Hepatocyte (in vitro differentiated cells): Measurements from ENCODE around the gene CCDC187. TPM values are rescaled to one million over a fixed set of nuclear protein-coding genes. Genes with fewer than 3 reads are reported as not detected.

Experiments
- DNase-seq: peaks from one replicate; pipeline ENCODE4 v3.0.0-alpha.2; 2016; ENCODE audit warnings: low spot score
- H2AFZ ChIP-seq: fragments of 200-600 bp; sonication (generic); 2 replicates; pipeline ENCODE4 v1.6.0; 2016; ENCODE audit warnings: antibody characterized with exemption, mild to moderate bottlenecking
- H3K27ac ChIP-seq: fragments of 200-600 bp; sonication (generic); 2 replicates; pipeline ENCODE4 v1.5.1; 2016; ENCODE audit warnings: mild to moderate bottlenecking
- H3K27me3 ChIP-seq: fragments of 200-600 bp; sonication (generic); 2 replicates; pipeline ENCODE4 v1.6.1; 2016
- H3K36me3 ChIP-seq: fragments of 200-600 bp; sonication (generic); replicated peaks from 2 replicates; pipeline ENCODE4 v1.5.1; 2016; ENCODE audit warnings: low read depth; ENCODE audit not compliant: insufficient read depth
- H3K4me1 ChIP-seq: fragments of 200-600 bp; sonication (generic); 2 replicates; pipeline ENCODE4 v1.5.1; 2016; ENCODE audit warnings: mild to moderate bottlenecking, moderate library complexity; ENCODE audit not compliant: insufficient read depth
- H3K4me2 ChIP-seq: fragments of 200-600 bp; sonication (generic); 2 replicates; pipeline ENCODE4 v1.6.0; 2016
- H3K4me3 ChIP-seq: fragments of 200-600 bp; sonication (generic); 2 replicates; pipeline ENCODE4 v1.5.1; 2016; ENCODE audit warnings: mild to moderate bottlenecking
- H3K79me2 ChIP-seq: fragments of 200-600 bp; sonication (generic); 2 replicates; pipeline ENCODE4 v1.6.0; 2017; ENCODE audit warnings: mild to moderate bottlenecking
- H3K9me2 ChIP-seq: fragments of 200-600 bp; sonication (generic); replicated peaks from 2 replicates; pipeline ENCODE4 v1.6.0; 2017; ENCODE audit warnings: mild to moderate bottlenecking; ENCODE audit not compliant: insufficient read depth
- H3K9me3 ChIP-seq: fragments of 200-600 bp; sonication (generic); 2 replicates; pipeline ENCODE4 v1.5.1; 2016; ENCODE audit warnings: low read depth, mild to moderate bottlenecking
- H4K20me1 ChIP-seq: fragments of 200-600 bp; sonication (generic); 2 replicates; pipeline ENCODE4 v1.6.0; 2016; ENCODE audit warnings: mild to moderate bottlenecking; ENCODE audit not compliant: insufficient read depth, poor library complexity, severe bottlenecking
- CTCF ChIP-seq: fragments of 200-600 bp; sonication (generic); IDR thresholded peaks from 2 replicates; pipeline ENCODE4 v1.5.1; 2016; ENCODE audit warnings: antibody characterized with exemption, mild to moderate bottlenecking; ENCODE audit not compliant: poor library complexity
- EZH2 ChIP-seq: fragments of 200-600 bp; sonication (generic); IDR thresholded peaks from 2 replicates; pipeline ENCODE4 v1.6.1; 2016; ENCODE audit warnings: antibody characterized with exemption, mild to moderate bottlenecking, borderline replicate concordance
- EZH2phosphoT487 ChIP-seq: fragments of 200-600 bp; sonication (generic); IDR thresholded peaks from one replicate; pipeline ENCODE4 v1.6.1; 2018; ENCODE audit warnings: antibody characterized with exemption, mild to moderate bottlenecking, low read depth, moderate library complexity; ENCODE audit not compliant: unreplicated experiment, severe bottlenecking
- WGBS: methylation state at CpG from one replicate; pipeline ENCODE4 v1.1.6; 2016; ENCODE audit warnings: low lambda C conversion rate; ENCODE audit errors: missing lambda C conversion rate; 5-methylcytosine and 5-hydroxymethylcytosine counted together
- polyA plus RNA-seq: library from polyadenylated mRNA; unstranded; fragments of >200 nt; fragmentation: Nextera tagmentation; extraction: Ambion mirVana; gene quantifications from 2 replicates; pipeline ENCODE4 v1.2.1, GENCODE V29; 2016
- total RNA-seq: library from RNA; depleted of rRNA; stranded (reverse); fragments of >200 nt; gene quantifications from 2 replicates; pipeline ENCODE4 v1.2.3, GENCODE V29; 2014

CCDC187 gene
- total and polyA plus RNA-seq, 2 experiments from 2014 or later, result 0.60 to 0.75 TPM

- Histone ChIP-seq H3K27ac (no peak overlapping the region), H4K20me1 (no peaks in the 10 kb centered on the region), H2AFZ (no peak overlapping the region), H3K9me3 (no peaks in the 10 kb centered on the region), H3K79me2 (no peaks in the 10 kb centered on the region), H3K9me2 (no peaks in the 10 kb centered on the region), H3K36me3 (no peaks in the 10 kb centered on the region), H3K27me3 (no peaks in the 10 kb centered on the region), H3K4me3 (no peak overlapping the region), H3K4me1 (peaks cover 16% of the 10 kb centered on the region), H3K4me2 (no peak overlapping the region)
- 98% methylated on average over 26 of the region's 28 CpGs for WGBS
- no peak for TF ChIP-seq EZH2
- DNase-seq, result no peak
Observed at GRCh38 chr9:136340356-136341041, 36.6 kb upstream of the CCDC187 start.

- Histone ChIP-seq H3K36me3 (no peaks in the 10 kb centered on the region), H3K4me3 (no peak overlapping the region), H3K79me2 (no peaks in the 10 kb centered on the region), H3K9me3 (no peaks in the 10 kb centered on the region), H3K4me1 (peaks cover 15% of the 10 kb centered on the region), H3K9me2 (no peaks in the 10 kb centered on the region), H4K20me1 (no peaks in the 10 kb centered on the region), H2AFZ (no peak overlapping the region), H3K4me2 (no peak overlapping the region), H3K27ac (no peak overlapping the region), H3K27me3 (no peaks in the 10 kb centered on the region)
- TF ChIP-seq EZH2 (no peak), CTCF (no peak), EZH2phosphoT487 (no peak)
- 93% methylated on average over 12 of the region's 12 CpGs for WGBS
- no peak for DNase-seq
Observed at GRCh38 chr9:136339958-136340310, 36.0 kb upstream of the CCDC187 start.

- Histone ChIP-seq H3K9me2 (no peaks in the 10 kb centered on the region), H3K9me3 (no peaks in the 10 kb centered on the region), H3K27me3 (no peaks in the 10 kb centered on the region), H3K4me2 (no peak overlapping the region), H4K20me1 (no peaks in the 10 kb centered on the region), H3K4me3 (no peak overlapping the region), H3K79me2 (no peaks in the 10 kb centered on the region), H3K27ac (no peak overlapping the region), H3K36me3 (no peaks in the 10 kb centered on the region), H2AFZ (no peak overlapping the region), H3K4me1 (peaks cover 15% of the 10 kb centered on the region)
- TF ChIP-seq CTCF, result peak; percentile 78
- no peak for TF ChIP-seq EZH2
- TF ChIP-seq EZH2phosphoT487, result no peak
- 73% methylated on average over 32 of the region's 32 CpGs for WGBS
- peak; percentile 83 for DNase-seq
Observed at GRCh38 chr9:136339173-136339957, 35.5 kb upstream of the CCDC187 start.

- WGBS, result 96% methylated on average over 22 of the region's 25 CpGs
- DNase-seq, result no peak
- TF ChIP-seq EZH2phosphoT487 (no peak), CTCF (no peak), EZH2 (no peak)
- H2AFZ ChIP-seq, result no peak overlapping the region
- no peak overlapping the region for H3K27ac ChIP-seq
- no peak overlapping the region for H3K4me3 ChIP-seq
- H3K27me3 ChIP-seq, result no peaks in the 10 kb centered on the region
- peaks cover 15% of the 10 kb centered on the region for H3K4me1 ChIP-seq
- no peak overlapping the region for H3K4me2 ChIP-seq
- no peaks in the 10 kb centered on the region for H3K36me3 ChIP-seq
- no peaks in the 10 kb centered on the region for H3K79me2 ChIP-seq
- H3K9me3 ChIP-seq, result no peaks in the 10 kb centered on the region
- no peaks in the 10 kb centered on the region for H4K20me1 ChIP-seq
- no peaks in the 10 kb centered on the region for H3K9me2 ChIP-seq
Observed at GRCh38 chr9:136338511-136338910, 34.6 kb upstream of the CCDC187 start.
